Lung (tissue), 16 donors: ENCODE data around the gene PLA2R1. TPM values are rescaled to one million over a fixed set of nuclear protein-coding genes. Genes with fewer than 3 reads are reported as not detected.
A peak's percentile ranks its signal among the peaks of the same experiment; 100 is the strongest.

ENCODE experiments used
- ATAC-seq: fragments of 200-7000 bp; cut with Tn5 transposase; one replicate; pipeline ENCODE4 v1.9.1; 2020; ENCODE audit warnings: moderate number of reproducible peaks; ENCODE audit not compliant: insufficient read depth, low FRiP score
- DNase-seq, 3 donors: peaks; one replicate each; pipeline ENCODE4 v3.0.0-alpha.2; 2013 to 2017
- H3K27ac ChIP-seq, 2 donors: one replicate each; pipeline ENCODE4 v1.5.1; 2013; ENCODE audit warnings: mild to moderate bottlenecking in 2 of 2, moderate library complexity in 2 of 2, control low read depth in 1 of 2, inconsistent platforms in 1 of 2, low read depth in 1 of 2, low read length in 1 of 2
- H3K27me3 ChIP-seq, 3 donors: one replicate each; pipeline ENCODE4 v1.5.1; 2013; ENCODE audit warnings: low read length in 2 of 3; ENCODE audit not compliant: control insufficient read depth in 3 of 3, insufficient read depth in 3 of 3
- H3K36me3 ChIP-seq, 4 donors: one replicate each; pipeline ENCODE4 v1.5.1; 2013; ENCODE audit warnings: low read length in 4 of 4, mild to moderate bottlenecking in 1 of 4, moderate library complexity in 1 of 4; ENCODE audit not compliant: control insufficient read depth in 4 of 4, insufficient read depth in 4 of 4
- H3K4me1 ChIP-seq, 5 donors: one replicate each; pipeline ENCODE4 v1.5.1; 2013; ENCODE audit warnings: low read length in 5 of 5, mild to moderate bottlenecking in 2 of 5, moderate library complexity in 1 of 5; ENCODE audit not compliant: control insufficient read depth in 5 of 5, insufficient read depth in 5 of 5
- H3K4me3 ChIP-seq: one replicate; pipeline ENCODE4 v1.5.1; 2013; ENCODE audit warnings: mild to moderate bottlenecking, control low read depth, moderate library complexity
- H3K9ac ChIP-seq, 2 donors: one replicate each; pipeline ENCODE4 v1.5.1; 2013; ENCODE audit warnings: low read length in 2 of 2, control low read depth in 1 of 2; ENCODE audit not compliant: insufficient read depth in 1 of 2
- H3K9me3 ChIP-seq, 4 donors: one replicate each; pipeline ENCODE4 v1.5.1; 2013; ENCODE audit warnings: low read length in 3 of 4, mild to moderate bottlenecking in 1 of 4, moderate library complexity in 1 of 4; ENCODE audit not compliant: control insufficient read depth in 4 of 4, insufficient read depth in 3 of 4
- CTCF ChIP-seq: IDR thresholded peaks from 2 replicates; pipeline ENCODE4 v1.5.1; 2012; ENCODE audit warnings: mild to moderate bottlenecking; ENCODE audit errors: control extremely low read depth, extremely low read depth
- WGBS, 2 donors: extraction: QIAGEN DNeasy Blood & Tissue Kit; methylation state at CpG; one replicate each; pipeline ENCODE4 v1.1.7; 2013; 5-methylcytosine and 5-hydroxymethylcytosine counted together
- long read RNA-seq, 5 donors: transcript quantifications; one replicate each; lab custom pipeline, GENCODE V29; 2026
- polyA plus RNA-seq, 2 donors: library from polyadenylated mRNA; stranded (reverse); fragments of 200-250 nt; gene quantifications; one replicate each; pipeline ENCODE4 v1.2.1, GENCODE V29; 2013
- total RNA-seq, 2 donors: library from RNA; depleted of rRNA in 1 of 2; stranded (reverse); fragments of >200 nt in 1 of 2; gene quantifications; one replicate each; pipeline ENCODE4 v1.2.1, GENCODE V29; 2014 to 2021
- donor health status: control.
- donor health status: control.
- donor health status: Bipolar disorder and iron deficiency.
- donor health status: healthy.
- donor health status: DM: yes; HTN: yes; CAD: no.

Gene PLA2R1
- total RNA-seq (10 to 100 TPM in 1 of 2 donors, 1 to 10 TPM in 1; 3.7 to 13.5 TPM), polyA plus RNA-seq (under 1 TPM; 0.79 to 0.87 TPM)
- long read RNA-seq, donor 1: 0 reads
- long read RNA-seq, donor 2: 0 reads
- long read RNA-seq, donor 3: 0 reads
- long read RNA-seq, donor 4: 0 reads
- long read RNA-seq, donor 5: 0 reads

GRCh38 chr2:160062292-160063005, at the start of gene PLA2R1:
Gene PLA2R1, minus strand, starts transcription at chr2:160062615. Its CDS starts 212 bp downstream, at chr2:160062403.
- Histone ChIP-seq H3K4me1 (peaks cover 0 to 8% (median 3%) of the 10 kb centered on the region in 5 donors), H3K9me3 (no peaks in the 10 kb centered on the region), H3K4me3 (peak within 1 kb of the TSS; percentile 68), H3K36me3 (no peaks in the 10 kb centered on the region), H3K9ac (peak within 1 kb of the TSS in 1 of 2 donors; percentile 16), H3K27ac (no peak within 1 kb of the TSS), H3K27me3 (peaks cover 0 to 7% (median 2%) of the 10 kb centered on the region in 3 donors)
- DNase-seq: peak; percentile 61 to 74 (median 68)
- ATAC-seq: peak; percentile 73
- WGBS, 2 donors: 1 to 2% methylated on average over 43 to 52 of the region's 52 CpGs
- TF ChIP-seq CTCF: no peak

GRCh38 chr2:160110674-160111239, 48.3 kb upstream of the PLA2R1 start:
- Histone ChIP-seq H3K9me3 (no peaks in the 10 kb centered on the region), H3K27me3 (no peaks in the 10 kb centered on the region), H3K9ac (no peak overlapping the region), H3K27ac (no peak overlapping the region), H3K4me1 (no peaks in the 10 kb centered on the region), H3K36me3 (peaks cover 0 to 2% (median 0%) of the 10 kb centered on the region in 4 donors), H3K4me3 (no peak overlapping the region)
- no peak for DNase-seq
- TF ChIP-seq CTCF: no peak
- no peak for ATAC-seq
- 88 to 93% methylated on average over 7 of the region's 7 CpGs for WGBS, 2 donors

DNA sequence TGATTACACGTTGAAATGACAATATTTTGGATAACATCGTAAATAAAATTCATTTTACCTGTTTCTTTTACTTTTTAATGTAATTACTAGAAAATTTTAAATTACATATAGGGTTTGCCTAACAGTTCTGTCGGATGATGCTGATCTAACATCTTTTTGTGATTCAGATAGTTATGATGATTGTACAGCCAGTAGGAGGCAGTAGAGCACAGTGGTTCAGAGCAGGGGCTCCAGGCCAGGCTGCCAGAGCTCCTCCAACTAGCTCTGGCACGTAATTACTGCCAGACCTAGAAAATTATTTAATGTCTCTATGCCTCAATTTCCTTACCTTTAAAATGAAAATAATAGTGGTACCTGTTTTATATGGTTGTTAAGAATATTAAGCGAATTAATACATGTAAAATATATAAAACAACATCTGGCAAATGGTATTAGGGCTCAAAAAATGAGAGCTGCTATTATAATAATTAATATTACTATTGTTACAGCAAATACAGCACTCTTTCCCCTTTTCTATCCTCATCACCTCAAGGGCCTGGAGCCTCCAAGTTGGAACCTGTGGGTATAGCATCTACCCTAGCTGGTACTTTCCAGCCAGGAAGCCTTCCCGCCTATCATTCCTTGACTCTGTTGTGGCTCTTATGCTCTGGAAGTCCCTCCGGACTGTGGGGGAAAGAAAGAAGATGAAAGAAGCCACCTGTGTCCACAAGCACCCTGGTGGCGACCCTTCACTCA, 47.7 kb upstream of the PLA2R1 start:
- ATAC-seq (peak; percentile 81), DNase-seq (peak; percentile 78 to 88 (median 85))
- no peak overlapping the region for H3K27ac ChIP-seq
- peak; percentile 66 for TF ChIP-seq CTCF
- H3K9me3 ChIP-seq: no peaks in the 10 kb centered on the region
- peaks cover 0 to 2% (median 0%) of the 10 kb centered on the region in 4 donors for H3K36me3 ChIP-seq
- 50% methylated on average over 8 of the region's 8 CpGs for WGBS, 2 donors
- H3K4me3 ChIP-seq: no peak overlapping the region
- H3K27me3 ChIP-seq: no peaks in the 10 kb centered on the region
- no peak overlapping the region for H3K9ac ChIP-seq
- no peaks in the 10 kb centered on the region for H3K4me1 ChIP-seq
